ENCODE measurements around the gene ERVK3-1.

GRCh38 chr19:58350871-58351557 is 45.8 kb downstream of the ERVK3-1 start:
- no peak for TF ChIP-seq CTCF (IDR thresholded peaks at IDR 0.05)
- no peak for TF ChIP-seq POLR2A (IDR thresholded peaks at IDR 0.05)
